Activated naive CD4-positive, alpha-beta T cell treated with anti-CD3 and anti-CD28 coated beads, Interleukin-2, amount 50 U/mL, for 16 hours (primary cell): ENCODE measurements around the gene SMCHD1.
A peak's percentile ranks its signal among the peaks of the same experiment; 100 is the strongest.
"Not testable (repeated sequence)": the region's sequence is repeated elsewhere in the genome, so short reads cannot be mapped to it uniquely, and the experiment has no call there.

Experiments used
- DNase-seq: peaks from one replicate; pipeline ENCODE4 v3.0.0-alpha.2; 2020

The SMCHD1 gene

GRCh38 chr18:2823966-2824365 lies 168.4 kb downstream of the SMCHD1 start:
- no peak for DNase-seq

DNA sequence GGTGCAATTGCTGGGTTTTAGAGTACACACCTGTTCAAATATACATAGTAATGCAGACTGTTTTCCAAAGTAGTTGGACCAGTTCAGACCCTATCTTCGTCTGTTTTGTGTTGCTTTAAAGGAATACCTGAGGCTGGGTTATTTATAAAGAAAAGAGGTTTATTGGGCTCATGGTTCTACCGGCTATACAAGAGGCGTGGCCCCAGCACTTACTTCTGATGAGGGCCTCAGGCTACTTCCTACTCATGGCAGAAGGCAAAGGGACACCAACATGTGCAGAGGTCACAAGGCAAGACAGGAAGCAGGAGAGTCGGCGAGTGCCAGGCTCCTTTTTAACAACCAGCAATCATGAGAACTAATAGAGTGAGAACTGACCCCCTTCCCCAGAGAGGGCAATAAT lies 169.3 kb downstream of the SMCHD1 start:
- no peak for DNase-seq

- DNase-seq = no peak
Observed at GRCh38 chr18:2825613-2826175, 170.2 kb downstream of the SMCHD1 start.

- no peak for DNase-seq
Observed at GRCh38 chr18:2826581-2826980, 171.1 kb downstream of the SMCHD1 start.

DNA sequence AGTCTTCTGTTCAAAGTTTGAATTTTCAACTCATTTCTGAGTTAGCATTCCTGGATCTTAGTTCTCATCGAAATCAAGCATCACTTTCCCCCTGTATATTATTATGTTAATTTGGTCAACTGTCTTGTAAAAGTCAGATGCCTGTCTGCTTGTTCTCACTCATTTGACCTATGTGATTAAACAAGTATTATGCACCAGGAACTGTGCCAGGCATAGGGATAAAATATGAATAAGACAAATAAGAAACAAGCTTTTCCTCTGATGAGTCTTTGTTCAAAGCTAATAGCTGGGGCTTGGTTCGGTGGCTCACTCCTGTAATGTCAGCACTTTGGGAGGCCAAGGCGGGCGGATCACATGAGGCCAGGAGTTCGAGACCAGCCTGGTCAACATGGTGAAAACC lies 171.5 kb downstream of the SMCHD1 start:
- no peak for DNase-seq

DNA sequence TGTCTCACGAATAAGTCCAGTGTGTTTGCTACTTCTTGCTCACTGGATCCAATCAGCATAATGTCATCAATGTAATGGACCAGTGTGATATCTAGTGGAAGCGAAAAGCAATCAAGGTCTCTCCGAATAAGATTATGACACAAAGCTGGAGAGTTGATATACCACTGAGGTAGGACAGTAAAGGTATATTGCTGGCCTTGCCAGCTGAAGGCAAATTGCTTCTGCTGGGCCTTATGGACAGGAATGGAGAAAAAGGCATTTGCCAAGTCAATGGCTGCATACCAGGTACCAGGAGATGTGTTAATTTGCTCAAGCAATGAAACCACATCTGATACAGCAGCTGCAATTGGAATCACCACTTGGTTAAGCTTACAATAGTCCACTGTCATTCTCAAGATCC lies 180.6 kb downstream of the SMCHD1 start:
- not testable (repeated sequence) for DNase-seq

DNA sequence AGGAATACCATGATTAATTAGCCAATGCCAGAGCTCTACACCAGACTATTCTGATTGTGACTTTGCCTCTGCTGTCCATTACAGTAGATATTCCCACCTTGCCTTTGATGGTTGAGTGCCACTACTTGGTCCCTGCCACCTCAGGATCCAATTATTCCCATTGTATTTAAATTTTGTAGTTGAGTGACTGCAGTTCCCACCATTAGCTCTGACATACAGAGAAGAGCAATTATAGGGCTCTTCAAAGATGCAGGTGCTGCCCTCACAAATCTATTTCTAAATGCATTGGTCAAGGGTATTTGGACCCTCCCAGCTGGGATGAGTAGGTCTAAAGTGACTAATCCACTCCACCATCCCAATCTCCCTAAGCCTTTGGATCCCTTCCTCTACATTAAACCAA lies 181.8 kb downstream of the SMCHD1 start:
- DNase-seq = not testable (repeated sequence)

DNA sequence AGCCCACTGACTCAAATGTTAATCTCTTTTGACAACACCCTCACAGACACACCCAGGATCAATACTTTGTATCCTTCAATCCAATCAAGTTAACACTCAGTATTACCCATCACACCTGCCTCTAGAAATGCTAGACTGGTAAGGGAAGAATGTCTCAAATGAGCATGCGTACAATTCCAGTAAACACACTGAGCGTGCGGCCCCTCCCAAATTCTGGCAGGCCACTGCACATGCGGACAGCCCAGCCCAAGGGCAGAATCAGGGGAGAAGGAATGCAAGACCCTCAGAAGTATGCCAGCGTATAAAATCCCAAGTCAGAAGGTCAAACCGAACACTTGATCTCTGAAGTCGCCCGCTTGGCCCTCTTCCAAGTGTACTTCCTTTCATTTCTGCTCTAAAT lies 183.7 kb downstream of the SMCHD1 start:
- DNase-seq = no peak

DNA sequence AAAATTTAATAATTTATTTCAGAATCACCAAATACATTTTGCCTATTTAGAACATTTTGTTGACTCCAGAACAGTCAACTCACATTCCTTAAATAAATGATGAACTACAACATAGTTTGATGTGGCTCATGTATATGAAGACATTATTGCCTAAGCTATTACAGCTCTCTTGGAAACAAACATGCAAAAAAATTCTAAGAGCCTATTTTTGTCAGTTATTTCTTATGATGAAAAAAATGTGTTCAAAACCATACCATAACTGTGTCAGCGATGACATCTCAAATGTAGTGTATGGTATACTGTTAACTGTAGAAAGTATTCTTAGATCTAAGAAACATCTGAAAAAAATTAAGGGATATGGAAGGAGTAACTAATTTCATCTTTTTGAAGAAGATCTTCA lies 185.0 kb downstream of the SMCHD1 start:
- DNase-seq = no peak

- no peak for DNase-seq
Observed at GRCh38 chr18:2843146-2843545, 187.6 kb downstream of the SMCHD1 start.

GRCh38 chr18:2845172-2845571 lies 189.6 kb downstream of the SMCHD1 start:
- DNase-seq = no peak

DNA sequence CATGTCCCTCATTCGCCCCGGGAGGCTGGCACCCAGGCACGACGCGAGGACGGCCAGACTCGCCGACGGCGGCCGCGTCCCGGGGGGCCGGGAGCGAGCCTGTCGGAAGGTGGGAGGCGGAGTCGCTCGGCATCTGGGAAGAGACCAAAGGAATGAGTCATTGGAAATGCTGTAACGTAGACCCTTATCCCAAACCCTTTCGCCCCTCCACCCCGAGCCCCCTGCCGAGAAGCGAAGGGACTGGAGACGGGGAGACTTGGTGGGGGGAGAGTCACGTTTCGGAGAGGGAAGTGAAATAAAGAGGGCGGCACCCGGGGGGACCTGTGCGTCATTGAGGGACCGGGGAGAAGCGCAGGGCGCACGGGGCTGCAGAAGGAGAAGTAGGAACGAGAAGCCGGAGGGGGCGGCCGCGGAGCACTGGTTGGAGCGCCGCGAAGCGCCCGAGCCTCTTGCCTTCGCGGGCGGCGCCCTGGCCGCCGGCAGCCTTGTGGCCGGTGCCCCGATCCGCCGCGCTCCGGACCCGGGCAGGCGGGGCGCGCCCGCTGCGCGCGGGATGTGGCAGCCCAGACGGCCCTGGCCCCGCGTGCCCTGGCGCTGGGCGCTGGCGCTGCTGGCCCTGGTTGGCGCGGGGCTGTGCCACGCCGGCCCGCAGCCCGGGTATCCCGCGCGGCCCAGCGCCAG lies 191.2 kb downstream of the SMCHD1 start, which contains the start of gene EMILIN2:
EMILIN2 (plus strand) TSS at position 371 of the 681 bp plus-strand sequence; CDS start at position 554, 183 bp downstream.
- DNase-seq = peak; percentile 50

DNA sequence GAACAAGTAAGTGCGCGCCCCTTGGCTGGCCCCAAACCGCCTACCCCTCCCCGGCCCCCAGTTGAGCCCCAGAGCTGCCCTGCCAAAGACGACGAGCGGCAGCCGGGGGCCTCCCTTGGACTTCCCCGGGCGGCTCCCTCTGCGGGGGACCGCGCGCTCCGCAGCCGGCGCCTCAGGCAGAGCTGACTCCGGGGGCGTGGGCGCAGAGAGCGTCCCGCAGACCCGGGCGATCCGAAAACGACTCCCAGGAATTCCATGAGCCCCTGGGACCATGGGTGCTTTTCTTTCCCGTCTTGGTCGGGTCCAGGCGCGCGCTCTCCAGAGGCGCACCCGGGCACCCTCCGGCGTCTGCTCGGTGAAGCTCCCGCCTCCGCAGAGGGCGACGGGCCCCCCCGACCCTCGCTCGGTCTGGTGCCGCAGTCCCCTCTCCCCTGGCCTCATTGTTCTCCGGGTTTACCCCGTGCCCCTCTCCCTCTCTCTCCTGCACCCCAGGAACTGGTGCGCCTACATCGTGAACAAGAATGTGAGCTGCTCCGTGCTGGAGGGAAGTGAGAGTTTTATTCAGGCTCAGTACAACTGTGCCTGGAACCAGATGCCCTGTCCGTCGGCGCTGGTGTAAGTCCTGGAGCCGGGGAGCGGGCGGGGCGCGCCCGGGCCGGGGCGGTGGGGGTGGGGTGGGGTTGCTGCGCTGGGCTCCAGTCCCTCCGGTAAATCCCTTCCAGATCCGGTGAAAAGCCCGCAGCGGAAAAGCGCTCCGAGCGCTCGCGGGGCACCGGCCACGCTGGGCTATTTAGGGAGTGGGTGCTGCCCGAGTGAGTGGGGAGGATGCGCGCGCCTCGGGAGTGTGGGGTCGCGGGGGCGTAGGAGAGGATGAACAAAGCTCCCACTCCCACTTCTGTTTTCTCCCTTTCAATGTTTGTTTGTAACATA lies 192.1 kb downstream of the SMCHD1 start:
- peak; percentile 31 for DNase-seq

DNA sequence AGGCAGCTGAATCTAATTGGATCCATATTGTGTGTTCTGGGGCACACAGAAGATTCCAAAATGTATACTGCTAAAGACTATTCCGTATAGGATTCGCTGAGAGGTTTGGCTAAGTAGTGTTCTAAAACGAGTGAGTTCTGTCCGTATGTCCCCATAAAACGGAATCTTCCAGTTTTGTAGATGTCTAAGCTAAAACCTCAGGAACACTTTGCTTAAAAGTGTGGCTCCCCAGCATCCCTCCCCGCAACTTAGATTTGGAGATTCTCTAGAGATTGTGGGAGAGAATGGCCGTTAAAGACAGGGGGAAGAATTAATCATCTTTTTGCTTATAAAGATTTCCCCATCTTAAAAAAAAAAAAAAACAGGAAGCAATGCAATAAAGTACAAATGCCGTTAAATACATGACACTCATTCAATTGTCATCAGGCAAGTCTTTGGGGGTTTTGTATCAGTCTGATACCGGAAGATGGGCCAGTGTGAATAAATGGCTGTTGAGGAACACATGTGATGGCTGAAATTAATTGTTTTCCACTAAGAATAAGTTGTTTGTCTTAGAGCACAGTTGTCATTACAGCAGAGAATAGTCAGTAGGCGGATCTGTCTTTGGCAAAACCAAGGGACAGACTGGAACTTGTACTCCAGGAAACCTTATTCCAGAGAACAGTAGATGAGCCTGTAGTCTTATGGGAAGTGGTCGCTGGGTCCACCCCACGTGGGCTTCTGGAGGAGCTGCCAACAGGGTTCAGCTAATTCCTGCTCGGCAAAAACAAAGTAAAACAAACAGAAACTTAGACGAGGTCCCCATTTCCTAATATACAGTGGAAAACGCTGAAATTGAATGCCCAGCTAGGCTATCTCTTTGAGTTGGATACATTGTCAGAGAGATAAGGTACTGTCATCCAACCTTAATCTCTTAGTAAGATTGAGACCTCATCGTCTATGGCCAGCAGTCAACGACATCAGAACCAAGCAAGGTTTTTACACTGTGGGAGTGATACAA lies 193.0 kb downstream of the SMCHD1 start:
- DNase-seq = no peak

- DNase-seq = no peak
Observed at GRCh38 chr18:2850816-2851215, 195.3 kb downstream of the SMCHD1 start.

DNA sequence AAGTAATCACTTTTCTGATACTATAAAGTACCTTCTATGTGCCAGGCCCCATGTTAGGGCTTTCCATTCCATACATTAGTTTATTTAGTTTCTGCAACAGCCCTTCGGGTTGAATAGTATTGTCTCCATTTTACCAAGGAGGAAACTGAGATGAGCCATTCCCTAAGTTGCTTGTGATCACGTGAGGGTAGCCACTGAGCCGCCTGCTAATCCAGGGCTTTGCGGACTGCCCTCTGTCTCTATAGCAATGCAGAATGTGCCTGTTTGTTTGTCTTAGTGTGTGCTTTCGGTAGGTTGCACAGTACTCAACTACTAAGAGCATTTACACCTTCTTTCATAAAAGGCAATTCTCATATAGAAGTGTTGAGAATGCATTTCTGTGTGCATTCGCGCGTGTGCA lies 196.2 kb downstream of the SMCHD1 start:
- no peak for DNase-seq

DNA sequence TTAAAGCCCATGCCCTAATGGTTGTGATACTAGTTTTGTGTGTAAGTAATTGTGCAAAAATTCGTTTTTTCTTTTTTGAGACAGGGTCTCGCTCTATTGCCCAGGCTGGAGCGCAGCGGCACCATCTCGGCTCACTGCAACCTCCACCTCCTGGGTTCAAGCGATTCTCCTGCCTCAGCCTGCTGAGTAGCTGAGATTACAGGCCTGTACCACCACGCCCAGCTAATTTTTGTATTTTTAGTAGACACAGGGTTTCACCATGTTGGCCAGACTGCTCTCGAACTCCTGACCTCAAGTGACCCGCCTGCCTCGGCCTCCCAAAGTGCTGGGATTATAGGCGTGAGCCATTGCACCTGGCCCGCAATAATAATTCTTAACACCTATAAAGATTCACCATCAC lies 196.9 kb downstream of the SMCHD1 start:
- not testable (repeated sequence) for DNase-seq

DNA sequence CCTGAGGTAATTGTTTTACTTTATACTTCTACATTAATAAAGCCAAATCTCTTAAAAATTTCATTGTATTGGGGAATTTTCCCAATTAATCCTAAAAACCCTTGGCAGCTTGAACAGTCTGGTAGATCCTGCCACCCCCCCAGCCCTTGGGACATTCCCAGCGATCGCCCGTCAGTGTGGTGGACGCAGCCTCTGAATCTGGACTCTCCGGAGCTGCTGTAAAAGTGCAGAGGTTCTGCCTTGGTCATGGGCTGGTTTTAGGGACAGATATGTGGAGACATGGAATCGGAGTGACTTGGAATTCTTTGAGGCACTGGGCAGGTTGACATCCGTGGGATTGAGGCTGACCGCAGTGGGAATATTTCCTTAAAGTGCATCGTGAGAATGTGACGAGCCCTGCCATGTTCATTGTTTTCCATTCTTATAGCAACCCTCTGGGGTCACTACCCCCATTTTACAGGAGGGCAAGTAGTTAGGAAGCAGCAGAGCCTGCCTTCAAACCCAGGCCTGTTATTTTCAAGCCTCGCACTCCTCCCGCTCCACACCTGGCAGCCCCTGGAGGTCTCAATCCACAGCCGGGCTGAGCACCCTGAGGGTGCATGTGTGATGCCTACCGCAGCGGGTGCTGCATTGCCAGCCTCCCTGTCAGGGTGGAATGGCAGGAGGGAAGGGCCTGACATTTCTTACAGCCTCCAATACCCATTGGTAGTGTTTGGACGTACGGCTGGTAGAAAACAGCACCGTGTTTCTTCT lies 197.8 kb downstream of the SMCHD1 start:
- DNase-seq = no peak

DNA sequence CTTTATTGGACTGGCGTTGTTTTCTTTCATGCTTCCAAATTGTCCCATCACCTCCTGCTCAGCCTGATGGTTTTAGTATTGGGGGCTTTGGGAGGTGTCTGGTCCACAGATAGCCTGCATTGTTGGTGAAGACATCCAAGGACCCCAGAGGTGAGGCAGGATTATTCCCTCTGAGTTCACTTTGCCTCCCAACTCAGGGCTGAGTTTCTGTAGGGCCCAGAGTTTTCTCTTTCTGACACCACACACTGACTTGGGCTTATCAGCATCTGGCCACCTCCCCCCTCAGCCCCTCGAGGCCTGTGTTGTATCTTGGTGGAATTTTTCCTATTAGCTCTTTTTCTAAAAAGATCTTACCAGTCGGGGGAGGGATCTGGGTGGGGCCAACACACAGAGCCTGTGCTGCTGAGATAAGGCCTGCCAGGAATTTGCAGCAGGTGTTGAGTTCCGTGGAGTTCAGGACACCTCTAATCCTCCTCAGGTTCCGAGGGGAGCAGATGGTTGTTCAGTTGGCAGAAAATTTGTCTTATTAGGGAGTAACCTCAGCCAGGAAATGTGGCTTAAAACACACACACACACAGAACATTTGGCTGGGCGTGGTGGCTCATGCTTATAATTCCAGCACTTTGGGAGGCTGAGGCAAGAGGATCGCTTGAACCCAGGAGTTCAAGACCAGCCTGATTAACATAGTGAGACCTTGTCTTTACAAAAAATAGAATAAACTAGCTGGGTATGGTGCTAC lies 198.6 kb downstream of the SMCHD1 start:
- no peak for DNase-seq
